DOHH2 (cell line): ENCODE data around the gene PRDM2.

Source experiments
- EZH2phosphoT487 ChIP-seq: fragments of 200-600 bp; sonication (generic); IDR thresholded peaks from 2 replicates; pipeline ENCODE4 v1.6.1; 2017; ENCODE audit warnings: borderline replicate concordance, mild to moderate bottlenecking, antibody characterized with exemption, low read length, moderate library complexity, mixed read lengths
- TF ChIP-seq, protein P1 (sequence below): fragments of 200-600 bp; sonication (generic); IDR thresholded peaks from one replicate; pipeline ENCODE4 v1.5.1; 2014; ENCODE audit warnings: antibody characterized with exemption, mild to moderate bottlenecking, low read depth, low read length; ENCODE audit not compliant: poor library complexity, severe bottlenecking

DNA sequence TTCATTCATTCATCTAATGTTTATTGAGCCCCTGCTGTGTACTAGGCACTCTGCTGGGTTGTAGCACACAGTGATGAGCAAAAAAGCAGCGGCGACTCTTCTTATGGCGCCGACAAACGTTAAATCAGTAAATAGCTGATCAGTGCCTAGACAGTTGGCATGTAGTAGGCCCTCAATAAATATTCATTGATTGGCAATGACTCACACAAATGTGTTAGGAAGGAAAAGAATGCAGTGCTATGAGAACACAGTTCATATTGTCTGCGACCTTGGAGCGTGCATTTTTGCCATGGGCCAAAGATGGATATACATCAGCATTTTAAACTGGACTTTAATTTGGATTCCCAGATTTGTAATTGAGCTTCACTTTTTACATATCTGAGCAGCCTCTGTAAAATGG, 52.0 kb downstream of the PRDM2 start:
- TF ChIP-seq, protein P1, sequence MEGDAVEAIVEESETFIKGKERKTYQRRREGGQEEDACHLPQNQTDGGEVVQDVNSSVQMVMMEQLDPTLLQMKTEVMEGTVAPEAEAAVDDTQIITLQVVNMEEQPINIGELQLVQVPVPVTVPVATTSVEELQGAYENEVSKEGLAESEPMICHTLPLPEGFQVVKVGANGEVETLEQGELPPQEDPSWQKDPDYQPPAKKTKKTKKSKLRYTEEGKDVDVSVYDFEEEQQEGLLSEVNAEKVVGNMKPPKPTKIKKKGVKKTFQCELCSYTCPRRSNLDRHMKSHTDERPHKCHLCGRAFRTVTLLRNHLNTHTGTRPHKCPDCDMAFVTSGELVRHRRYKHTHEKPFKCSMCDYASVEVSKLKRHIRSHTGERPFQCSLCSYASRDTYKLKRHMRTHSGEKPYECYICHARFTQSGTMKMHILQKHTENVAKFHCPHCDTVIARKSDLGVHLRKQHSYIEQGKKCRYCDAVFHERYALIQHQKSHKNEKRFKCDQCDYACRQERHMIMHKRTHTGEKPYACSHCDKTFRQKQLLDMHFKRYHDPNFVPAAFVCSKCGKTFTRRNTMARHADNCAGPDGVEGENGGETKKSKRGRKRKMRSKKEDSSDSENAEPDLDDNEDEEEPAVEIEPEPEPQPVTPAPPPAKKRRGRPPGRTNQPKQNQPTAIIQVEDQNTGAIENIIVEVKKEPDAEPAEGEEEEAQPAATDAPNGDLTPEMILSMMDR = no peak
- TF ChIP-seq EZH2phosphoT487 = no peak
